ENCODE results near the gene ADORA1.

Gene ADORA1

DNA sequence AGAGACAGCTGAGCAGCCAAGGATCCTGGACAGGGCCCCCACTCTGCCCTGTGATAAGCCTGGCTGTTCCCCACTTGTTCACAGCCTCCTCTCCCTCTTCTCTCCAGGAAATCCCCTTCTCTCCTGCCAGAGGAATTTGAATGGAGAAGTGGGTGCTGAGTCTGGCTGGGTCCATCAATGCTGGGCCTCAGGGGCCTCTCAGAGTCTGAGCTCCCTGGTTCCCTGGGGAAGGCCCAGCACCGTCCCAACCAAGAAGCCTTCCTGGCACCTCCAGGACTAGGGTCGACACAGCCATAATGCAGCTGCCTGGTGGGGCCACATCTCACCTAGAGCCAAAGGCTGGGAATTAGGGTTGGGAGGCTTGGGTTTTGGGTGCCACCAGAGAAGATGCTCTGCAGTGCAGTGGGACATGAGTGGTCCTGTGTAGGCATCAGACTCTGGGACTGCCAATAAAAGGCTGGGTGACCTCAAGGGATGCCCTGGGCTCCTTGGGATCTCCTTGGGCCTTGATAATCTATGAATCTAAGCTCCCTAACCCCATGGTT lies 45.6 kb downstream of the ADORA1 start:
- Mint-ChIP-seq H3K4me1 (ENCODE audit: low read depth) (no peaks in the 10 kb centered on the region), H3K9me3 (no peaks in the 10 kb centered on the region), H3K27ac (no peak overlapping the region), H3K4me3 (no peak overlapping the region), H3K27me3 (no peaks in the 10 kb centered on the region), H3K36me3 (ENCODE audit: low read depth) (no peaks in the 10 kb centered on the region)

DNA sequence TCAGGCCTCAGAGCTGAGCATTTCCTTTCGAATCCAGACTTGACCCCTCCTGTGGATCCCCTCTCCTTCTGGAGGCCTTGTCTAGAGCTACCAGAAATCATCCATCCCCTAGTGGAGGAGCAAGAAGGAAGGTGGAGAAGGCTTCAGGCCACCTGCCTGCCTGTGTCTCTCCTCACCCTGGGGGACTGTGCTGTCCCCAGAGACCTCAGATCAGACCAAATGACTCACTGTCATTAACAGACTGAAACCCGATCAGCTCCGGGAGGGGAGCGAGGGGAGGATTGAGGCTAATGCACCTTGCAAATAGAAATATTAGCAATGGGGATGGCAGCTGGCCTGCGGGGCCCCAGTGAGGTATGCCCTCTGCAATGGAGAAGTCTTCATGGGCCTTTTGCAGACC lies 46.0 kb downstream of the ADORA1 start:
- H3K4me1 Mint-ChIP-seq (ENCODE audit: low read depth): no peaks in the 10 kb centered on the region
- H3K9me3 Mint-ChIP-seq: no peaks in the 10 kb centered on the region
- H3K4me3 Mint-ChIP-seq: no peak overlapping the region
- no peaks in the 10 kb centered on the region for H3K27me3 Mint-ChIP-seq
- no peaks in the 10 kb centered on the region for H3K36me3 Mint-ChIP-seq (ENCODE audit: low read depth)
- H3K27ac Mint-ChIP-seq: no peak overlapping the region

DNA sequence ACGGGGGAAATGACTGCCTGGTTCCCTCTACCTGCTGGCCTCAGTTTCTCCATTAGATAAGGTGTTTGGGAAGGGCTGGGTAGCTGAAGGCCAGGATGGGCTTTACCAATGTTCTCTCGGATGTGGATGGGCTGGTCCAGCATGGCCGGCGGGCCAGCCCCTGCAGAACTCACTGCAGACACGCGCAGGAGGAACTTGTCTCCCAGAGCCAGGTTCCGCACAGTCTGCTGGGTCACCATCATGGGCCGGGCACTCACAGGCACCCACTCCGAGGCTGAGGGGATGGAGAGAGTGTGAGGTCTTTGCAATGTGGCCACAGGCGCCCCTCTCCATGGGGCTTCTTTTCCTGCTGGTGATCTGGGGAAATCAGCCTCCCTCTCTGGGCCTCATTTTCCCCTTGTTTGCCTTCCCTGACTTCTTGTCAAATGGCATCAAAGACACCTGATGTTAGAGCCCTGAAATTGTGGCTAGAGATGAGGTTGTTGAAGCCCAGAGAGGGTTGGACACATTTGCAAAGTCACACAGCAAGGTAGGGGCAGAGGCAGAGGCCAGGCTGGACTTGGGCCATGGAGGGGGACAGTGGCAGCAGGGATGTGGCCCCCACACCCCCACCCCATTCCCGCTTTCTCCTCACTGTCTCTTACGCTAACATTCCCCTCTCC lies 46.9 kb downstream of the ADORA1 start:
- Mint-ChIP-seq H3K4me1 (ENCODE audit: low read depth) (no peaks in the 10 kb centered on the region), H3K9me3 (no peaks in the 10 kb centered on the region), H3K27me3 (no peaks in the 10 kb centered on the region), H3K4me3 (no peak overlapping the region), H3K27ac (no peak overlapping the region), H3K36me3 (ENCODE audit: low read depth) (no peaks in the 10 kb centered on the region)

DNA sequence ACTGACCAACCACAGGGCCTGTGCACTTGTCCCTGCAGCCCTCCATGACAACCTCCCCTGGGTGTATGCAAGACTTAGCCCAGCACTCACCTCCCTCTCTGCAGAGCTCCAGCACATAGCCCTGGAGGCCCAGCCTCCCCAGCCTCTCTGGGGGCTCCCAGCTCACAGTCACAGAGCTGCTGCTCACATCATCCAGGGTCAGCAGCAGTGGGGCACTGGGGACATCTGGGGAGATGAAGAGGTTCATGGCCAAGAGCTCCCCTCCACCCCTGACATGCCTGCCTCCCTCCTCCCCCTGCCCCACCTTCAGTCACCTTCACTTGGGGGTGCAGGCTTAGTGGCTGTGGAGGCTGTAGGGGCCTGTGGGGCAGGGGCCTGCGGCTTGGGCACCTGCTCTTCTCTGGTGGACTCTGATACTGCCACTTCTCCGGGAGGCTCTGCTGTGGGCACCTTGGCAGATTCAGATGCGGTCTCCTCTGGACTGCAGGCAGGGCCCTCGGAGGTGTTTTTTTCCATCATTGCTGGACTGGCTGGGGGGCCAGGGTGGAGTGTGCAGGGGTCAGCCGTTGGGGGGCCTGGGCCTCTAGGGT lies 47.8 kb downstream of the ADORA1 start, which contains the start of gene MYBPH:
Gene MYBPH, minus strand, starts transcription at position 590 of the 590 bp plus-strand sequence. Its CDS starts 71 bp downstream, at position 519.
- Mint-ChIP-seq H3K9me3 (no peaks in the 10 kb centered on the region), H3K4me3 (no peak within 1 kb of the TSS), H3K4me1 (ENCODE audit: low read depth) (no peaks in the 10 kb centered on the region)

DNA sequence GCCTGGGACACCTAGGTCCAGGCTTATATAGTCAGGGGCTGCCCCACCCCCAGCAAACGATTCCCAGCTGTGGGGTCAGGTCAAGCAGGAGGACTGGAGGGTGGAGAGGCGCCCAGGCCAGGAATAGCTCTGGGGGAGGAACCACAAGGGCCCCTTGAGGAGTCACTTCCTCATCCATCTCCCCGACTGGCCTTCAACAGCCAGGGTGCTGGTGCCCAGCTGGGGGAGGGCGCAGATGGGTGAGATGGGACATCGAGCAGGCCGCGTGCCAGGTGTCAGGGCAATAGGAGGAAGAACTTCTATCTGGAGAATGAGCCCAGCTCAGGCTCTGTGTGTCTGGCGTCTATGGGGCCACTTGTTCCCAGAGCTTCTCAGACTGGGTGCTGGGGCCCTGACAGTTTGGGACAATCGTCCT lies 48.3 kb downstream of the ADORA1 start:
- Mint-ChIP-seq H3K9me3 (no peaks in the 10 kb centered on the region), H3K4me3 (no peak overlapping the region), H3K4me1 (ENCODE audit: low read depth) (no peaks in the 10 kb centered on the region), H3K27me3 (no peaks in the 10 kb centered on the region), H3K27ac (no peak overlapping the region), H3K36me3 (ENCODE audit: low read depth) (no peaks in the 10 kb centered on the region)

More for the DNA sequence above, 47.8 kb downstream of the ADORA1 start, which contains the start of gene MYBPH:
- no peaks in the 10 kb centered on the region for H3K27me3 Mint-ChIP-seq
- no peaks in the 10 kb centered on the region for H3K36me3 Mint-ChIP-seq (ENCODE audit: low read depth)
- H3K27ac Mint-ChIP-seq: no peak within 1 kb of the TSS

DNA sequence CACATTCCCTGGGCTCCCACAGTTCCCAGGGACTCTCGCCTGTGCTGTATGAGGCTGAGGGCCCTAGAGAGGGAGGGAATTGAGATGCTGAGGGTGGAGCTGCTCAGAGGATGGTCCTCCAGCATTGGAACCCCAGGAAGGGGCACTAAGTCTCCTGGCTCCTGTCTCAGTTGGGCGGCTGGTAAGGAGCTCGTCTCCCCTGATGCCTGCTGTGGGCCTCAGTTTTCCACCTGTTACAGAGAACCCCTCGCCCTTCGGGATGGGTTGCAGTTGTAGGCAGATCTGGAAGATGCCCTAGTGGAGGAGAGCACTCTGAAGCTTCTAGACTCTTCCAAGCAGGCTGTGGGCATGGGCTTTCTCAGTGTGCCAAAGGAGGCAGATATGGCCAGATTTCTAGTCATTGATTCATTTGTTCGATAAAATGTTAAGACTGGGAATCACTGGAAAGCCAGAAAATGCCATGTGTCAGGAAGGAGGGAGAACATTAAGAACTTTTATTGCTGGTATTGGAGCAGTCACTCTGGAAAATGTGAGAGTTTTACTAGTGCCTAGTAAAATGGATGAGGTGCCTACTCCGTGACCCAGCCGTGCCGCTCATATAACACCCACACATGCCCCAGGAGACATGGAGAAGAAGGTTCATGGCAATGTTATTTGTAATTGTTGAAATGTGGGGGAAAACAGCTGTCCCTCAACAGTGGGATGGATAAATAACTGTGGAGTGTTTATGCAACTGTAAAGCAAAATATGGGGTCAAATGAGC lies 48.9 kb downstream of the ADORA1 start:
- H3K4me1 Mint-ChIP-seq (ENCODE audit: low read depth): no peaks in the 10 kb centered on the region
- H3K36me3 Mint-ChIP-seq (ENCODE audit: low read depth): no peaks in the 10 kb centered on the region
- H3K27ac Mint-ChIP-seq: no peak overlapping the region
- no peak overlapping the region for H3K4me3 Mint-ChIP-seq
- no peaks in the 10 kb centered on the region for H3K27me3 Mint-ChIP-seq
- H3K9me3 Mint-ChIP-seq: no peaks in the 10 kb centered on the region

DNA sequence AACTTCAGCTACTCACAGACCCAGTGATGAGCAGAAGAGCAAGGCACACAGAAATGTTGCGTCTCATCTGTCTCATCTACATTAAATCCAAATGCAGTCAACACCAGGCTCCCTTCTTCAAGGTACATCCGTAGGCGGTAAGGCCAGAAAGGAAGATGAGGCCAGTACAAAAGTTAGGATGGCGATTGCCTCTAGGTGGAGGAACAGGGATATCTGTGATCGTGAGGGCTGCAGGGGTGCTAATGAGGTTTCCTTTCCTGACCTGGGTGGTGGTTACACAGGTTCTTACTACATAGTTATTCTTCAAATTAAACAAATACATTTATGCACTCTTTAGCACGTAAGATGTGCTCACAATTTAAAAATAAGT lies 49.5 kb downstream of the ADORA1 start:
- Mint-ChIP-seq H3K36me3 (ENCODE audit: low read depth) (no peaks in the 10 kb centered on the region), H3K4me3 (no peak overlapping the region), H3K9me3 (no peaks in the 10 kb centered on the region), H3K4me1 (ENCODE audit: low read depth) (no peaks in the 10 kb centered on the region), H3K27ac (no peak overlapping the region), H3K27me3 (no peaks in the 10 kb centered on the region)

DNA sequence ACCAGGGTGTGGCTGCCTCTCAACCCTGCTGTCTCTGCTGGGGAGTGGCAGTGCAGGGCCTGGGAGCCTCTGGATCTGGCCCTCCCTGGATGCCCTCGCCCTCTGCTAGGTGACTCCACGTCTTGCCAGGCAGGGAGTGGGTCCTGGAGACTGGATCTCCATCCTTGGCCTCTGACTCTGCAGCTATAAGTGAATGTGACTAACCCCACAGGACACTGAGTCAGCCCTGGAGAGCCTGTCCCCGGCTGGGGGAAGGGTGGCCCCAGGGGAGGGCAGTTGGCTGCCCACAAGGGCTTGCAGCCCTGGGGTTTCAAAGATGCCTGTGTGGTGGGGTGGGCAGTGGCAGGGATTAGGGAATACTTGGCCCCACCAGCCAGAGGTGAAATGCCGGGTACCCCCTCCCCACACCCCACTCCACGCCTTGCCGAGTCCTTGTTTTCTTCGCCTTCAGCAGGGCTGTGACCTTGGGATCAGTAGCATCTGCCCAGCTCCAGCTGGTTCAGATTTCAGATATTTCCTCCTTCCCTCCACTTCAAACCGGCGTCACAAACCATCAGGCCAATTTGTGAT lies 50.0 kb downstream of the ADORA1 start:
- Mint-ChIP-seq H3K27me3 (no peaks in the 10 kb centered on the region), H3K4me3 (no peak overlapping the region), H3K27ac (no peak overlapping the region), H3K36me3 (ENCODE audit: low read depth) (no peaks in the 10 kb centered on the region), H3K4me1 (ENCODE audit: low read depth) (no peaks in the 10 kb centered on the region), H3K9me3 (no peaks in the 10 kb centered on the region)

DNA sequence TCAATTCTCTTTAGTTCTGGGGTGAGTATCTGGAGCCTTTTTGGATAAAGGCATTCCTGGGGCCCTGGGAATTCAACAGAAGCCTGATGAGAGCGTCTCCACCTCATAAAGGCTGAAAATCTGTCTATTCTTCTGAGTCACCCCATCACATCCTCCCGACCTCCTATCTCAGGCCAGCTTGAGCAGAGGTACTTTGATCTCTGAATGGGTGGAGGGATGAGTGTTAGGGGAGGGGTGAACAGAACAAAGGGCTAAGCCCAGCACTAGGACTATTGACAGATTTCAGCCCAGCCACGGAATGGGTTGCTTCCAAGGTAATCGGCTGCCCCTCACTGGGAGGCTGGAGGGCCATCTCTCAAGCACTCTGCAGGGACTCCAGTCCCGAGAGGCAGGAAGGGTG lies 50.6 kb downstream of the ADORA1 start:
- Mint-ChIP-seq H3K4me1 (ENCODE audit: low read depth) (no peaks in the 10 kb centered on the region), H3K9me3 (no peaks in the 10 kb centered on the region), H3K36me3 (ENCODE audit: low read depth) (no peaks in the 10 kb centered on the region)

DNA sequence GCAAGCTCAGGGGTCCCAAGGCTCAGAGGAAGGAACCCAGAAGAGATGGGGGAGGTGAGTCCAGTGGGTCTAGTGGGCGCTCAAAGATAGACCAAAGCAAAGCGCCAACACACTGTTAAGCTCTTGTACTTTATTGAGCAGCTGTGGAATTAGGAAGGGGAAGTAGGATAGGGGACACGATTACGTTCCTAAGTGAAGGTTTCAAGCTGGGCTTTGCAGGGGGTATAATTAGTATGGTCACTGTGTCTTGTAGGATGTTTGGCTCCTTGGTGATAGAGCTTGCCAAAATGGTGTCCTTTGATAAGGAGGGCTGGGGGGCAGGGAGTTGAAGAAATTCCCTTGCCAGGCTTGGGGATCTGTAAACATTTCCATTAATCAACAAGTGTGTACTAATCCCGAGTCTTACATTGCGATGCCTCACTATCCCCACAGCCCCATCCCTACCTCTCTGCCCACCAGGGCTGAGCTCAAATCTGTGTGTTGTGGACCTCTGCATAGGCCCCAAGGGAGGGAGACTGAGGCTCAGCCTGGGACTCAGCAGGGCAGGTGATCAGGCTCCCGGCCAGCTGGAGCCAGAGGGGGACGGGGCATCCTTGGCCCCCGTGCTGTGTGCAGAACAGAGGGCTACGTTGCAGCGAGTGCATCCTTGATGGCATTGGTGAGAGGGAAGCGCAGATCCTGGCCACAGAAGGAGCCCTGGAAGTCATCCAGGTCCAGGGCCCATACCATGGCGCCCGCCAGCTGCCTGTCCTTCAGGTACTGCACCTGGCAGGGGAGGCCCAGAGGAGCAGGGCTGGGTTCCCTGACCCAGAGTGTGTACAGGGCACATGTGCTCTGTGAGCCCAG lies 51.5 kb downstream of the ADORA1 start:
- H3K36me3 Mint-ChIP-seq (ENCODE audit: low read depth): no peaks in the 10 kb centered on the region
- H3K27me3 Mint-ChIP-seq: no peaks in the 10 kb centered on the region
- no peaks in the 10 kb centered on the region for H3K9me3 Mint-ChIP-seq
- no peak overlapping the region for H3K27ac Mint-ChIP-seq
- H3K4me1 Mint-ChIP-seq (ENCODE audit: low read depth): no peaks in the 10 kb centered on the region
- no peak overlapping the region for H3K4me3 Mint-ChIP-seq

More for the DNA sequence above, 50.6 kb downstream of the ADORA1 start:
- Mint-ChIP-seq H3K27me3 (no peaks in the 10 kb centered on the region), H3K4me3 (no peak overlapping the region), H3K27ac (no peak overlapping the region)

DNA sequence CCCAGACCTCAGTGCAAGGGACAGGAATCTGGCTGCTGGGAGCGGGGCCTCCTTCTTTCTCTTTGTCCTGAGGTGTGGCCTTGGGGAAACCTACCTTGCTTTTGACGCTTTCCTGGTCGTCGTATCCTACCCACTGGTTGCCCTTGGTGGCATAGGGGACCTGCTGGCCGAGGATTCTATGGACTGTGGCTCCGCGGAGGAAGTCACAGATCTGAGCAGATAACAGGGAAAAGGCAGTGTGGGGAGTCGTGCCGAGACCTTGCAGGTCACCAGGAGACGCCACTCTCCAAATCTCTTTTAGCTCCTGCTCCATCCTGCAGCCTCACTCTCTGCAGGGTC lies 52.1 kb downstream of the ADORA1 start:
- Mint-ChIP-seq H3K27ac (no peak overlapping the region), H3K36me3 (ENCODE audit: low read depth) (no peaks in the 10 kb centered on the region)

DNA sequence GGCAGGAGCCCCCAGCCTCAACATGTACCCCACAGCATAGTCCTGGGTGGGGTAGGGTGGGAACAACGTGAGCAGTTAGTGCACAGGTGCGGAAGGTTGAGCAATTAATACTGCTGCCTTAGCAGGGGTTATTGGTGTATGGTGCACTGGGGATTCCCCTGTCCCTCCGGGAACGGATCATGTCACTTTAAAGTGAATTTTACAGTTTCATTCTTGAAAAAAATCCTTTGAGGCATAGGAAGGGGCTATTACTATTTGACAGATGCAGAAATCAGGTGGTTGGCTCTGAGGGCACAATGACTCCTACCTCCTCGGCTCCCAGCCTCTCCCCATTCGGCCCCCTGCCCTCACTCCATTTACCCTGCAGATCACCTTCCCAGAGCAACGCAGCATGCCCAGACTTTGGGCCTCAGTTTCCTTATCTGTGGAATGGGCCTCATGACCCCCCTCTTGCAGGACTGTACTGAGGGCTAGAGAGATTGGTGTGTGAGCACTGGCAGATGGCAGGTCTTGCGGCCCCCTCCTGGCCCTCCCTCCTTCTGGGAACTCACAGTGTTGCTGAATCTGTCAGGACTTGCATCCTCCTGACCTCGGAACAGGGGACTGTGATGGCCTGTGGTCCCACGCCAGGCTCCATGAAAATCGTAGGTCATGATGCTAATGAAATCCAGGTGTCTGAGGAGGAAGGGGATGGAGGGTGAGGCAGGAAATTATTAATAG lies 53.2 kb downstream of the ADORA1 start:
- Mint-ChIP-seq H3K36me3 (ENCODE audit: low read depth) (no peaks in the 10 kb centered on the region), H3K9me3 (no peaks in the 10 kb centered on the region), H3K27me3 (no peaks in the 10 kb centered on the region), H3K4me3 (no peak overlapping the region), H3K27ac (no peak overlapping the region), H3K4me1 (ENCODE audit: low read depth) (no peaks in the 10 kb centered on the region)

More for the DNA sequence above, 52.1 kb downstream of the ADORA1 start:
- Mint-ChIP-seq H3K4me3 (no peak overlapping the region), H3K4me1 (ENCODE audit: low read depth) (no peaks in the 10 kb centered on the region), H3K27me3 (no peaks in the 10 kb centered on the region), H3K9me3 (no peaks in the 10 kb centered on the region)

DNA sequence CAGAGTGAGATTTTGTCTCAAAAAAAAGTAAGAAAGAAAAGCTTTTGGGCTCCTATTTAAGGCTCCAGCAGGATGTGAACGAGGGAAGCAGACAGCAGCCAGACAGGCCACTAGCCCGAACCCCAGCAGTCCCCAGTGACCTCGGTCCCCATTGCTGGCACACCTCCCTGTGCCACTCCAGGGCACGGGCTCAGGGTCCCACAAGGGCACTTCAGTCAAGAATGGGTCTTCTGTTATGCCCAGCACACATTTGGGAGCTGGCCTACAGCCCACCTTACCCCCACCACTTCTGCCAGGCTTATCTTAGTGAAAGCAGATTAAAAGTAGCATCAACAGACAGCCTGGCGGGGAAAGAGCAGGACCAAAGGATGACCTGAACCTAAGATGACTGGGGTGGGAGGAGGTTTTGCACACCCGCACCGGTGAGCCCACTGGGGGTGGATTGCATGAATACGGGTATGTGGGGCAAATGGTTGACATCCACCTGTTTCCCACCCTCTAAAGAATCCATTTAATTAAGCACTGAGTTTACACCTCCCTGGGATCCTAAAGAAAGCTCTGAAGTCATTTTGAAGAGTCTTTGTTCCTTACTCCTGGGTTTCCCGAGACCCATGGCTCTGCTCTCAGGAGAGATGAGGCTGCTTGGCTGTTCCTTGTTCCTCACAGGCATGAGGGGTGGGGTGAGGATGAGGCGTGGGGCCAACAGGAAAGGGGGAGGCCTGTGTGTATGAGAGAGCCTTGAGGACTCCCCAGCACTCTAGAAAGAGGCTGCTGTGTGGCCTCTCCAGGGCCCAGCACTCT lies 54.3 kb downstream of the ADORA1 start:
- Mint-ChIP-seq H3K9me3 (no peaks in the 10 kb centered on the region), H3K36me3 (ENCODE audit: low read depth) (no peaks in the 10 kb centered on the region), H3K4me3 (no peak overlapping the region), H3K27ac (no peak overlapping the region), H3K4me1 (ENCODE audit: low read depth) (peaks cover 3% of the 10 kb centered on the region), H3K27me3 (no peaks in the 10 kb centered on the region)
